Ovary (tissue), 9 donors: ENCODE results near the gene TCERG1L. TPM values are rescaled to one million over a fixed set of nuclear protein-coding genes. Genes with fewer than 3 reads are reported as not detected.

Experiments used
- DNase-seq, 5 donors: peaks; one replicate each; pipeline ENCODE4 v3.0.0-alpha.2; 2019 to 2020
- H3K27ac ChIP-seq, 2 donors: fragments of 200-600 bp; one replicate each; pipeline versions ENCODE4 v1.5.1 to v1.8.0; 2019 to 2022
- H3K27me3 ChIP-seq: fragments of 200-600 bp; one replicate; pipeline ENCODE4 v1.8.0; 2022
- H3K36me3 ChIP-seq: fragments of 200-600 bp; sonication (generic); one replicate; pipeline ENCODE4 v1.5.1; 2019
- H3K4me1 ChIP-seq: one replicate; pipeline ENCODE4 v1.8.1; 2013; ENCODE audit warnings: mild to moderate bottlenecking, moderate library complexity; ENCODE audit not compliant: insufficient read depth
- H3K4me3 ChIP-seq: fragments of 200-600 bp; sonication (generic); one replicate; pipeline ENCODE4 v1.5.1; 2017
- H3K9me3 ChIP-seq, 2 donors: fragments of 200-600 bp in 1 of 2; sonication (generic) in 1 of 2; one replicate each; pipeline versions ENCODE4 v1.5.1 to v1.8.1; 2013 to 2019; ENCODE audit warnings: mild to moderate bottlenecking in 1 of 2, moderate library complexity in 1 of 2
- CTCF ChIP-seq, 3 donors: fragments of 450-650 bp in 2 of 3; fragments of 200-600 bp in 1 of 3; IDR thresholded peaks; one replicate each; pipeline versions ENCODE4 v1.5.1 to v1.8.0; 2016 to 2022; ENCODE audit warnings: antibody characterized with exemption in 3 of 3, mild to moderate bottlenecking in 1 of 3
- EP300 ChIP-seq: sonication (generic); formaldehyde crosslinking; IDR thresholded peaks from one replicate; pipeline ENCODE4 v1.6.1; 2017; ENCODE audit warnings: antibody characterized with exemption
- POLR2A ChIP-seq: fragments of 450-650 bp; IDR thresholded peaks from one replicate; pipeline ENCODE4 v1.6.1; 2017; ENCODE audit warnings: antibody characterized with exemption, mild to moderate bottlenecking, moderate library complexity
- WGBS, 3 donors: extraction: QIAGEN DNeasy Blood & Tissue Kit in 1 of 3; methylation state at CpG; one replicate each; pipeline versions ENCODE4 v1.1.5 to v1.1.7; 2013 to 2017; 5-methylcytosine and 5-hydroxymethylcytosine counted together
- intact Hi-C, 4 donors: fragments of 100-400 bp; cut with DNase I; formaldehyde crosslinking; loops; one replicate each; pipeline versions ENCODE4 v1.11.0 to v1.15.1; 2022 to 2023
- polyA plus RNA-seq, 2 donors: library from polyadenylated mRNA; stranded (reverse); fragments of 200-250 nt in 1 of 2; fragments of 350-450 nt in 1 of 2; fragmentation: Illumina TruSeq in 1 of 2; extraction: RNeasy Lipid Tissue Mini Kit (QIAGEN cat#74804) in 1 of 2; gene quantifications; one replicate each; pipeline ENCODE4 v1.2.3, GENCODE V29; 2013 to 2014
- total RNA-seq, 7 donors: library from RNA; depleted of rRNA in 2 of 7; stranded (reverse); fragments of >200 nt in 2 of 7; fragmentation: NEBNext Ultra II Directional in 3 of 7; extraction: Animal tissue kit (Norgen Biotek cat#: 25700) in 3 of 7; gene quantifications; one replicate each; pipeline versions ENCODE4 v1.1.0 to v1.2.4, GENCODE V29; 2016 to 2023
- donor health status: DM: no; HTN: no; CAD: no; lungs with moderate emphysema.
- donor health status: DM: no; HTN: no; CAD: no.
- donor health status: Bipolar disorder and iron deficiency.
- donor health status: DM: yes; HTN: yes; CAD: no.
- donor health status: DM: no; HTN: no; CAD: no.
- donor health status: DM: yes; HTN: yes; CAD: no.

TCERG1L gene
- total and polyA plus RNA-seq, 9 donors, result 1.1 to 8.0 (median 1.8) TPM

DNA sequence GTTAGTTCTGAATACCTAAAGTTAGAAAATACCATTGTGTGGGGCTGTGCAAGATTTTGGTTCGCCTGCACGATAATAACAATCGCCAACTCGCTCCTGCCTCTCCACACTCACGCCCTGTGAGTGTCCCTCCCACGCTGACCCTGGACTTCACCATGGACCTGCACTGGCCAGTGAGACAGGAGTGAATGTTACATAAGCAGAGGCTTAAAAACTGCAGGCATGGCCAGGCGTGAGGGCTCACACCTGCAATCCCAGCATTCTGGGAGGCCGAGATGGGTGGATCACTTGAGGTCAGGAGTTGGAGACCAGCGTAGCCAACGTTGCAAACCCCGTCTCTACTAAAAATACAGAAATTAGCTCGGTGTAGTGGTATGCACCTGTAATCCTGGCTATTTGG is 68.4 kb downstream of the TCERG1L start:
- H3K9me3 ChIP-seq, result no peaks in the 10 kb centered on the region
- H3K4me1 ChIP-seq, result no peaks in the 10 kb centered on the region
- DNase-seq, result no peak
- no peaks in the 10 kb centered on the region for H3K36me3 ChIP-seq
- H3K27ac ChIP-seq, result no peak overlapping the region
- H3K4me3 ChIP-seq, result no peak overlapping the region
- H3K27me3 ChIP-seq, result no peaks in the 10 kb centered on the region
- WGBS, 3 donors, result 89 to 90% (median 89%) methylated on average over 12 of the region's 12 CpGs
- no peak for TF ChIP-seq CTCF (IDR thresholded peaks at IDR 0.05)
- TF ChIP-seq EP300, result no peak
- TF ChIP-seq POLR2A, result no peak
- intact Hi-C loops, result no loop called here

DNA sequence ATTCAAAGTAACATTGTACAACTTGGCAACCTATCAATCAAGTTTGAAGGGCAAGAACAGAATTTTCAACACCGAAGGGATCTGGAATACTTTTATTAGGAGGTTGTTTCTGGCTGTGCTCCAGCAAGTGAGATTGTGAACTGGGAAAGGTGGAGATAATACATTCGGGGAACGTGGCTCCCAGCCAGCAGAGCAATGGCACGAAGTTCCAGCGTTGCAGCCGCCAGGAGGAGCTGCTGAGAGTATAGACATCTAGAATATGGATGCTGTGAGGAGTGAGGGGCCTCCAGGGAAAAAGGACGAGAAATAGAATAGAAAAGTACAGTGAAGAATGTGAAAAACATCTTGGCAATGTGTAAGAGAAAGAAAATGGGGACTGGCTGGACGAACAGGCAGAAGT is 69.5 kb downstream of the TCERG1L start:
- H3K27me3 ChIP-seq, result no peaks in the 10 kb centered on the region
- DNase-seq, result peak in 1 of 5 donors; percentile 53
- H3K36me3 ChIP-seq, result no peaks in the 10 kb centered on the region
- 24 to 30% (median 29%) methylated on average over 8 of the region's 8 CpGs for WGBS, 3 donors
- H3K27ac ChIP-seq, result no peak overlapping the region
- no peak overlapping the region for H3K4me3 ChIP-seq
- TF ChIP-seq EP300, result no peak
- TF ChIP-seq POLR2A, result no peak
- H3K9me3 ChIP-seq, result no peaks in the 10 kb centered on the region
- intact Hi-C loops, result no loop called here
- no peaks in the 10 kb centered on the region for H3K4me1 ChIP-seq

- no peak overlapping the region for H3K4me3 ChIP-seq
- H3K27me3 ChIP-seq, result no peaks in the 10 kb centered on the region
- no peak overlapping the region for H3K27ac ChIP-seq
- no peak for DNase-seq
- WGBS, 3 donors, result 87 to 90% (median 89%) methylated on average over 16 of the region's 16 CpGs
- H3K9me3 ChIP-seq, result no peaks in the 10 kb centered on the region
- TF ChIP-seq EP300 (no peak), POLR2A (no peak), CTCF (IDR thresholded peaks at IDR 0.05) (no peak)
- H3K36me3 ChIP-seq, result no peaks in the 10 kb centered on the region
- no peaks in the 10 kb centered on the region for H3K4me1 ChIP-seq
- intact Hi-C loops, result no loop called here
These were observed 70.8 kb downstream of the TCERG1L start for GRCh38 chr10:131240691-131241090.

- Histone ChIP-seq H3K4me1 (no peaks in the 10 kb centered on the region), H3K36me3 (no peaks in the 10 kb centered on the region), H3K27me3 (no peaks in the 10 kb centered on the region), H3K27ac (no peak overlapping the region), H3K4me3 (no peak overlapping the region), H3K9me3 (no peaks in the 10 kb centered on the region)
- peak in 1 of 5 donors; percentile 2 for DNase-seq
- WGBS, 3 donors, result 81 to 87% (median 83%) methylated on average over 7 of the region's 7 CpGs
- intact Hi-C loops, result no loop called here
- TF ChIP-seq CTCF (IDR thresholded peaks at IDR 0.05) (no peak), POLR2A (no peak), EP300 (no peak)
These were observed 71.6 kb downstream of the TCERG1L start for GRCh38 chr10:131239926-131240325.

DNA sequence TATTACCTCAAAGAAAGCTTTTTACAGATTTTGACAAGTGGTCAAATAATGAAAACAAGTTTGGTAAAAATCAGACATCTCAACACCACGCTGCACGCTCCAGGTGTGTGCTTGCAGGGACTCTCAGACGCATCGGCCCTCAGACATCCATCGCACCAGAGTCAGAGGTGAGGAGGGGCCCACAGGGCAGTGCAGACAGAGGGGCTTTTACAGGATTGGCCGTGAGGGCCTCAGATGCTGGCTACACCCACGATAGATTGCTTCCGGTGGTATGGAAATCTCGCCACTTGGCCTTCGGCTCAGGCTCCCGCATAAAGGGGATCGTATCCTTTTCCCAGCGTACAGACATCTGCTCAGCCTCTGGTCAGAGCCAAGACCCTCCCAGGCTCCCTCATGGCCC is 72.1 kb downstream of the TCERG1L start:
- peak in 1 of 5 donors; percentile 9 for DNase-seq
- no peak overlapping the region for H3K27ac ChIP-seq
- no peaks in the 10 kb centered on the region for H3K27me3 ChIP-seq
- WGBS, 3 donors, result 51 to 70% (median 54%) methylated on average over 13 of the region's 13 CpGs
- no peak for TF ChIP-seq CTCF (IDR thresholded peaks at IDR 0.05)
- TF ChIP-seq EP300, result no peak
- TF ChIP-seq POLR2A, result no peak
- no peaks in the 10 kb centered on the region for H3K9me3 ChIP-seq
- no peaks in the 10 kb centered on the region for H3K4me1 ChIP-seq
- no peaks in the 10 kb centered on the region for H3K36me3 ChIP-seq
- no peak overlapping the region for H3K4me3 ChIP-seq
- intact Hi-C loops, result no loop called here
